Right renal cortex interstitium (tissue), 3 donors: ENCODE measurements around the gene SMCR8. TPM values are rescaled to one million over a fixed set of nuclear protein-coding genes. Genes with fewer than 3 reads are reported as not detected.
"Not testable (repeated sequence)": the region's sequence is repeated elsewhere in the genome, so short reads cannot be mapped to it uniquely, and the experiment has no call there.

ENCODE experiments used
- DNase-seq, 3 donors: peaks; one replicate each; pipeline ENCODE4 v3.0.0-alpha.2; 2013; ENCODE audit warnings: low read depth in 3 of 3, low spot score in 2 of 3
- polyA plus RNA-seq, 3 donors: library from polyadenylated mRNA; unstranded; fragments of 120-200 nt; gene quantifications; one replicate each; pipeline ENCODE4 v1.2.1, GENCODE V29; 2013; ENCODE audit not compliant: insufficient read length in 3 of 3

The SMCR8 gene
- polyA plus RNA-seq, 3 donors: 15.3 to 16.1 (median 15.8) TPM

DNA sequence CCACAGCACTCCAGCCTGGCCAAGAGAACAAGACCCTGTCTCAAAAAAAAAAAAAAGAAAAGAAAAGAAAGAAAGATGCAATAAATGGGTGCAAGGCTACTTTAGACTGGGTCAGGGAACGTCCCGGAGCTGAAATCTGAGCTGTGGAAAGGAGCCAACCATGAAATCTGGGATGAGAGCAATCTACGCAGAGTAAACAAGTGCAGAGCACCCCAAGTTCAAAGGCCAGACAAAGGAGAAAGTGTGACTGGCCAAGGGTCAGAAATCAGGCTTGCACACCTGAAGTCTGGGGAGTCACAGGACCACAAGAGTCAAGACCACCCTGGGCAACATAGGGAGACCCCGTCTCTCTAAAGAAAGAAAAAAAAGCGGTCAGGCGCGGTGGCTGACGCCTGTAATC, 45.4 kb downstream of the SMCR8 start:
- DNase-seq: no peak

DNA sequence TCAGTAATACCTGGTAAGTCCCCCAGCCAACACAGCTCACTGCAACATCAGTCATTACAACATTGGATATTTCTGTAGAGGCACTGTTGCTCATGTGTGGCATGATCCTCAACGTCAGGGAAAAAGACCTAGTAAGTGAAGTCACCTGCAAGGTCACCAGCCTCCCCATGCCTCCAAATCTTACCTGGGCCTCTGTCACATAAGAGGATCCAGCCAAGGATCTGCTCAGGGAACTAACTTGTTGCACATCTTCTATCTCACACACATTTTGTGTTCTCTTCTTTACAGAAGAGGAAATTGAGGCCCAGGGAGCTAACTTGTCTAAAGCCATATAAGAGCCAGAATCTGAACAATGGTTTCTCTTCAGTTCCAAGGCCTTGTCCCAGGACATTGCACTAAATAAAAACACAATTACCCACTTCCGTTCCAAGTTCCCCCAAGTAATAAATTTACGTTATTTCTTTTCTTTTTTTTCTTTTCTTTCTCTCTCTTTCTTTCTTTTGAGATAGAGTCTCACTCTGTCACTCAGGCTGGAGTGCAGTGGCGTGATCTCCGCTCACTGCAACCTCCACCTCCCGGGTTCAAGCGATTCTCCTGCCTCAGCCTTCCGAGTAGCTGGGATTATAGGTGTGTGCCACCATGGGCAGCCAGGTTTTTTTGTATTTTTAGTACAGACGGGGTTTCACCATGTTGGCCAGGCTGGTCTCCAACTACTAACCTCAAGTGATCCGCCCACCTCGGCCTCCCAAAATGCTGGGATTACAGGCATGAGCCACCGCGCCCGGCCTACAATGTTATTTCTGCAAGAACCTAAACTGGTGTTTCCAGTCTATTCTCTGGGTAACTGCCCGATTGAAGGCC, 47.0 kb downstream of the SMCR8 start:
- no peak for DNase-seq

DNA sequence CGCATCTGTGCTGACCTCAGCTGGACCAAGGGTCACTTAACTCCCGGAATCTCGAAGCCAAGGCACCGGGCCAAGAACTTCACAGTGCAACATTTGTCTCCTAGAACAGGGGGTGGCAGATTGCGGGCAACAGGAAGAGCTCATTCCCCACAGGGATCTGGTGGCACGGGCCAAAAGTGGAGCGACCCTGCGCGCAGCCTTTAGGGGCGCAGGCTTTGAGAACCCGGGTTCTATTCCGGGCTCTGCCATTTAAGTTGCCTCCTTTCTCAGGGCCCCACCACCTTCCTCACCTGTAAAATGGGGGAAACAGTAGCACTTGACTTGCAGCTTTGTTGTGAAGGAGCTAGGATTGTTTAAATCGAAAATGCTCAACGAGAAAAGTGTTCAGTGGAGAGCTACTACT, 47.6 kb downstream of the SMCR8 start:
- no peak for DNase-seq

DNA sequence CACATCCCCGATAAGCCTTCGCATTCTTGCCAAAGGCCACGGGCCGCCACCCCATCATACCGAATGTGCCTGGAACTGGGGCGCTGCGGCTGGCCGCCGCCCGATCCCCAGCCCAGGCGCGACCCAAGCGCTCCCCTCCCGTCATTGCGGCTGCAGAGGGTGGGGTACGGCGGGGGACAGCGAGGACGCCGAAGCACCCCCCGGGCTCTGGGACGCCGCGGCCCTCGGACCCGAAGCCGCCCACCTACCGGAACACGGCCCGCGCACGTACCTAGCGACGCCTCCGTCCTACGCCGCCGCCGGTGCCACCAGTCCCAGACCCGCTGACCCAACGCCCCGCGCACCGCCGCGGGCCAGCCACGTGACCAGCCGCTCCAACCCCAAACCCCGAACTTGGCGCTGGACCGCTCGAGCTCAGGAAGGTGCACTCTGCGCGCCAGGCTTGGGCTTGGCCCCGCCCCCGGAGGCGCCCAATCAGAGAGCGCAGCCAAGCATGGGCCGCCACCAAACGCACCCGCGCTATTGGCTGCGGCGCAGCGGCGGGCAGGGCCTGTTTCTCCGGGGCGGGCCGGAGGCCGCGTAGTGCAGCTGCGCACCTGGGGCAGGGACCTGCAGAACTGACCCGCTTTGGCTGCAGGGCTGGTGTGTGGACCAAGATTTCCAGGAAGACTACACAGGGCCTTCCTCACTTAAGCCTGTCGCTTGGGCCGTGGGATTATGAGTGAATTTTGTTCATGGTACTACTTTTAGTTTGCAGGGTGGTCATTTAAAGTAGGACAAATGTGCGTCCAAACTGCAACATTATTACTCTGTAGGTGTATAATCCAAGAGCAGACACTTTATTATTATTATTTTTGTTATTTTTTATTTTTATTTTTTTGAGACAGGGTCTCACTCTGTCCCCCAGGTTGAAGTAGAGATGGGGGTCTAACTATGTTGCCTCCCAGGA, 48.3 kb downstream of the SMCR8 start, which contains the start of gene SHMT1:
TSS of gene SHMT1 (minus strand) at position 450 of the 949 bp plus-strand sequence. CDS start 7,569 bp downstream, outside the sequence.
- peak; percentile 53 to 80 (median 71) for DNase-seq

DNA sequence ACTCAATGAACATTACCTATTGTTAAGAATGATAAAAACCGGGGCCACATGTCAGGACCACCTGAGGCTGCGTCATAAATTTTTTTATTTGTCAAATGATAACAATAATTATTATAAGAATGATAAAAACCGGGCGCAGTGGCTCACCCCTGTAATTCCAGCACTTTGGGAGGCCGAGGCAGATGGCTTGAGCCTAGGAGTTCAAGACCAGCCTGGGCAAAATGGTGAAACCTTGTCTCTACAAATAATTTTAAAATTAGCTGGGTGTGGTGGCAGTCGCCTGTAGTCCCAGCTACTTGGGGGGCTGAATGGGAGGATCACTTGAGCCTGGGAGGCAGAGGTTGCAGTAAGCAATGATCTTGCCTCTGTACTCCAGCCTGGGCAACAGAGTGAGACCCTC, 49.1 kb downstream of the SMCR8 start:
- no peak for DNase-seq

DNA sequence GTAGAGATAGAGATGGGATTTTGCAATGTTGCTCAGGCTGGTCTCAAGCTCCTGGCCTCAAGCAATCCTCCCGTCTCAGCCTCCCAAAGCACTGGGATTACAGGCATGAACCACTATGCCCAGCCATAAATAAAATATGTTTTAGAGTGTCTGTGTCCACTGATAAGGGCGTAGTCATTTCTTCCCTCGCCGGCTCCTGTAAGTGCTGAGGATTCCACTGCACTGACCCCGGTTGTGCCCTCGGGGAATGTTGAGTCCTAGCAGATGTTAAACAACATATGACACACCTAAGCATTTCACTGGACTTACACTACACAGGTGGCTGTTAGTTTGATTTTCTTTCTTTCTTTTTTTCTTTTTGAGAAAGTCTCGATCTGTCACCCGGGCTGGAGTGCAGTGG, 53.9 kb downstream of the SMCR8 start:
- no peak for DNase-seq

DNA sequence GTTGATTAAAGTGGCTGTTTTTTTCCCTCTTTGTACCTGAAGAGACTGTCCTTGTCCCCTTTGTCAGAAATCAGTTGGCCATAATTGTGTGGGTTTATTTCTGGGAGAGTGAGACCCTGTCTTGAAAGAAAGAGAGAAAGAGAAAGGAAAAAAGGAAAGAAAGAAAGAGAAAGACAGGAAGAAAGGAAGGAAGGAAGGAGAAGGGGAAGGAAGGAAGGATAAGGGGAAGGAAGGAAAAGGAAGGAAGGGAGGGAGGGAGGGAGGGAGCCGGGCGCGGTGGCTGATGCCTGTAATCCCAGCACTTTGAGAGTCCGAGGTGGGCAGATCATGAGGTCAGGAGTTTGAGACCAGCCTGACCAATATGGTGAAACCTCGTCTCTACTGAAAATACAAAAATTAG, 55.7 kb downstream of the SMCR8 start:
- DNase-seq: no peak

DNA sequence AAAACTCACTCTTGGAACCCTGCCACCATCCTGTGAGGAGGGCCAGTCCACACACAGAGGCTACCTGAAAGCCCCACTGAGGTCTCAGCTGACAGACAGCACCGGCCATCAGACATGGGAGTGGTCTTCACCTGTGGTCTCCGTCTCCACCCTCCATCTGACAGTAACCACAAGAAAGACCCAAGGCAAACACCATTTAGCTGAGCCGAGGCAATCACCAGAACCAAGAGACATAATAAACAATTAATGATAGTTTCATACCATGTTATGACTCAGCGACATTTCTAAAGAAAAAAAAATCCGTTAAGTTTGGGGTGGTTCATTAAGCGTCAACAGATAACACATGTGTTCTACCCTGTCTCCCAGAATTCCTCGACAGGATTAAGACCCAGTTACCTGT, 56.4 kb downstream of the SMCR8 start:
- no peak for DNase-seq

DNA sequence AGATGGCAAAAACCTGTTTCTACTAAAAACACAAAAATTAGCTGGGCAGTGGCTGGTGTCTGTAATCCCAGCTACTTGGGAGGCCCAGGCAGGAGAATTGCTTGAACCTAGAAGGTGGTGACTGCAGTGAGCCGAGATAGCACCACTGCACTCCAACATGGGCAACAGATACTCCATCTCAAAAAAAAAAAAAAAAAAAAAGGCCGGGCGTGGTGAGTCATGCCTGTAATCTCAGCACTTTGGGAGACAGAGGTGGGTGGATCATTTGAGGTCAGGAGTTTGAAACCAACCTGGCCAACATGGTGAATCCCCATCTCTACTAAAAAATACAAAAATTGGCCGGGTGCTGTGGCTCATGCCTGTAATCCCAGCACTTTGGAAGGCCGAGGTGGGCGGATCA, 58.1 kb downstream of the SMCR8 start:
- DNase-seq: not testable (repeated sequence)

DNA sequence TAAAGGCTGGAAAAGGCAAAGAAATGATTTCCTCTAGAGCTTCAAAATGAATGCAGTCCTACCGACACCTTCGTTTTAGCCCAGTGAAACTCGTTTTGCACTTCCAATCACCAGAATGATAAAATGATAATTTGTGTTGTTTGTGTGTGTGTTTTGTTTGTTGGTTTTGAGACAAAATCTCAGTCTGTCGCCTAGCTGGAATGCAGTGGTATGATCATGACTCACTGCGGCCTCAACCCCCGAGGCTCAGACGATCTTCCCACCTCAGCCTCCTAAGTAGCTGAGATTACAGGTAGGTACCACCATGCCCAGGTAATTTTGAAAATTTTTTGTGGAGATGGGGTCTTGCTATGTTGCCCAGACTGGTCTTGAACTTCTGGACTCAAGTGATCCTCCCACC, 59.1 kb downstream of the SMCR8 start:
- DNase-seq: no peak

Other genes starting within 250 kb of the SMCR8 start
- 10 to 100 TPM; 31.3 to 38.4 (median 32.4) TPM for gene DRG2, start 227.3 kb upstream of the SMCR8 start, polyA plus RNA-seq
- 1 to 10 TPM; 1.7 to 3.2 (median 2.3) TPM for gene MYO15A, start 206.5 kb upstream of the SMCR8 start, polyA plus RNA-seq
- gene ALKBH5, start 131.5 kb upstream of the SMCR8 start, polyA plus RNA-seq: 10 to 100 TPM; 59.6 to 66.0 (median 63.8) TPM
- 10 to 100 TPM; 23.9 to 27.4 (median 25.5) TPM for gene LLGL1, start 89.7 kb upstream of the SMCR8 start, polyA plus RNA-seq
- gene FLII, start 56.6 kb upstream of the SMCR8 start, polyA plus RNA-seq: 100 to 1,000 TPM; 129 to 142 (median 141) TPM
- 10 to 100 TPM; 13.3 to 15.1 (median 13.8) TPM for gene MIEF2, start 54.6 kb upstream of the SMCR8 start, polyA plus RNA-seq
- 10 to 100 TPM; 33.9 to 41.9 (median 37.0) TPM for gene TOP3A, start 299 bp upstream of the SMCR8 start, polyA plus RNA-seq
- 10 to 100 TPM; 50.2 to 57.3 (median 56.5) TPM for gene SHMT1, start 48.3 kb downstream of the SMCR8 start, polyA plus RNA-seq
- gene EVPLL, start 62.5 kb downstream of the SMCR8 start, polyA plus RNA-seq: under 1 TPM; 0.28 to 0.64 (median 0.37) TPM
- gene LGALS9C, start 161.5 kb downstream of the SMCR8 start, polyA plus RNA-seq: under 1 TPM; 0.17 to 0.21 (median 0.18) TPM